ENCODE measurements around the gene CHST5. TPM values are rescaled to one million over a fixed set of nuclear protein-coding genes. Genes with fewer than 3 reads are reported as not detected.

CHST5 gene
- polyA plus RNA-seq, 1 donor from 2014 or later: 2.7 TPM

- no peaks in the 10 kb centered on the region for H3K9me3 ChIP-seq (ENCODE audit: low read length)
- H3K4me3 ChIP-seq (ENCODE audit: low read length): no peak overlapping the region
- H3F3A ChIP-seq (ENCODE audit: insufficient read depth, low read length, poor library complexity, severe bottlenecking): no peaks in the 10 kb centered on the region
- no peaks in the 10 kb centered on the region for H3K79me2 ChIP-seq (replicated peaks; ENCODE audit: insufficient read depth, low read length)
- H4K20me1 ChIP-seq (ENCODE audit: insufficient read depth): no peaks in the 10 kb centered on the region
- no peak overlapping the region for H3K4me2 ChIP-seq (ENCODE audit: low read length)
- no peaks in the 10 kb centered on the region for H3K27me3 ChIP-seq (ENCODE audit: insufficient read depth, low read depth, low read length)
- no peak overlapping the region for H3K27ac ChIP-seq (ENCODE audit: low read length)
- H3K9ac ChIP-seq (ENCODE audit: low read length): no peak overlapping the region
- no peaks in the 10 kb centered on the region for H3K36me3 ChIP-seq (ENCODE audit: insufficient read depth, low read length)
- H3K9me2 ChIP-seq (ENCODE audit: insufficient read depth, low read length): no peaks in the 10 kb centered on the region
- H2AFZ ChIP-seq (ENCODE audit: low read depth, low read length): no peak overlapping the region
- TF ChIP-seq EP300 (conservative IDR thresholded peaks at IDR 0.05; ENCODE audit: poor library complexity, severe bottlenecking) (no peak), MXI1 (conservative IDR thresholded peaks at IDR 0.05; ENCODE audit: poor library complexity, severe bottlenecking) (no peak), POLR2AphosphoS5 (IDR thresholded peaks at IDR 0.05) (no peak), EZH2 (IDR thresholded peaks at IDR 0.05; ENCODE audit: borderline replicate concordance, insufficient read depth, low read length, poor library complexity, severe bottlenecking) (no peak), RAD21 (conservative IDR thresholded peaks at IDR 0.05) (no peak), TAF1 (IDR thresholded peaks at IDR 0.05; ENCODE audit: low read depth) (no peak), CTCF (IDR thresholded peaks at IDR 0.05; ENCODE audit: poor library complexity, severe bottlenecking) (no peak), SMC3 (conservative IDR thresholded peaks at IDR 0.05; ENCODE audit: poor library complexity) (no peak)
- TF ChIP-seq, protein P1, sequence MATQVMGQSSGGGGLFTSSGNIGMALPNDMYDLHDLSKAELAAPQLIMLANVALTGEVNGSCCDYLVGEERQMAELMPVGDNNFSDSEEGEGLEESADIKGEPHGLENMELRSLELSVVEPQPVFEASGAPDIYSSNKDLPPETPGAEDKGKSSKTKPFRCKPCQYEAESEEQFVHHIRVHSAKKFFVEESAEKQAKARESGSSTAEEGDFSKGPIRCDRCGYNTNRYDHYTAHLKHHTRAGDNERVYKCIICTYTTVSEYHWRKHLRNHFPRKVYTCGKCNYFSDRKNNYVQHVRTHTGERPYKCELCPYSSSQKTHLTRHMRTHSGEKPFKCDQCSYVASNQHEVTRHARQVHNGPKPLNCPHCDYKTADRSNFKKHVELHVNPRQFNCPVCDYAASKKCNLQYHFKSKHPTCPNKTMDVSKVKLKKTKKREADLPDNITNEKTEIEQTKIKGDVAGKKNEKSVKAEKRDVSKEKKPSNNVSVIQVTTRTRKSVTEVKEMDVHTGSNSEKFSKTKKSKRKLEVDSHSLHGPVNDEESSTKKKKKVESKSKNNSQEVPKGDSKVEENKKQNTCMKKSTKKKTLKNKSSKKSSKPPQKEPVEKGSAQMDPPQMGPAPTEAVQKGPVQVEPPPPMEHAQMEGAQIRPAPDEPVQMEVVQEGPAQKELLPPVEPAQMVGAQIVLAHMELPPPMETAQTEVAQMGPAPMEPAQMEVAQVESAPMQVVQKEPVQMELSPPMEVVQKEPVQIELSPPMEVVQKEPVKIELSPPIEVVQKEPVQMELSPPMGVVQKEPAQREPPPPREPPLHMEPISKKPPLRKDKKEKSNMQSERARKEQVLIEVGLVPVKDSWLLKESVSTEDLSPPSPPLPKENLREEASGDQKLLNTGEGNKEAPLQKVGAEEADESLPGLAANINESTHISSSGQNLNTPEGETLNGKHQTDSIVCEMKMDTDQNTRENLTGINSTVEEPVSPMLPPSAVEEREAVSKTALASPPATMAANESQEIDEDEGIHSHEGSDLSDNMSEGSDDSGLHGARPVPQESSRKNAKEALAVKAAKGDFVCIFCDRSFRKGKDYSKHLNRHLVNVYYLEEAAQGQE (IDR thresholded peaks at IDR 0.05; ENCODE audit: borderline replicate concordance): no peak
Measured at GRCh38 chr16:75527825-75528299, 8.0 kb downstream of the CHST5 start.

DNA sequence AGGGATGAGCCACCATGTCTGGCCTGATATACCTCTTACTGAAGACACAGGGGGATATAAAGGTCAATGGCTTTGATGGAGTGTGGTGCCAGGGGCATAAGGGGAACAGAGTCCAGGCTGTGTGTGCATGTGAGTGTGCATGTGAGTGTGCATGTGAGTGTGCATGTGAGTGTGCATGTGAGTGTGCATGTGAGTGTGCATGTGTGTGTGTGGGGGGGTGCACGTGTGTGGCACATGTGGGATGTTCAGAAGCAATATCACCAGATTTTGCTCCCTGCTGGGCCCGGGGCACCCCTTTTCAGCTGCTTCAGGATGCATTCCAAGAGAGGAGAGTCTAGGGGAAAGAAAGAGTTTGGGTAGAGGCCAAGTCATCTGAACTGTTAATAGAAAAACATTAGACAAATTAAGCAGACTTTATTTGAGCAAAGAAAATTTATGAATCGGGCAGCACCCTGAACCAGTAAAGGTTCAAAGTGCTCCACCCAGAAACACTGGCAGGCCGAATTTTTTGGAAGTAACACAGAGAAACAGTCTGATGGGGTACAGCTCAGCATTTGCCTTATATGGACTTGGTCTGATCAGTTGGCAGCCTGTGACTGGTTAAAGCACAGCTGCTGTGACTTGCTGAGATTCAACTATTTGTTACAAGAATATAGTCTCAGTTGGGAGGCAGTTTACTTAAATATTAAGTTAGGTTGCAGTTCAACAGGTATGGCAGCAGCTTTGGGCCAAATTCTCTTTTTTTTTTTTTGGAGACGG is 9.7 kb downstream of the CHST5 start:
- H3K4me3 ChIP-seq (ENCODE audit: low read length): no peak overlapping the region
- no peak overlapping the region for H2AFZ ChIP-seq (ENCODE audit: low read depth, low read length)
- no peak overlapping the region for H3K27ac ChIP-seq (ENCODE audit: low read length)
- H4K20me1 ChIP-seq (ENCODE audit: insufficient read depth): no peaks in the 10 kb centered on the region
- H3K27me3 ChIP-seq (ENCODE audit: insufficient read depth, low read depth, low read length): no peaks in the 10 kb centered on the region
- TF ChIP-seq POLR2AphosphoS5 (IDR thresholded peaks at IDR 0.05) (no peak), TAF1 (IDR thresholded peaks at IDR 0.05; ENCODE audit: low read depth) (no peak), SMC3 (conservative IDR thresholded peaks at IDR 0.05; ENCODE audit: poor library complexity) (no peak), EZH2 (IDR thresholded peaks at IDR 0.05; ENCODE audit: borderline replicate concordance, insufficient read depth, low read length, poor library complexity, severe bottlenecking) (no peak), MXI1 (conservative IDR thresholded peaks at IDR 0.05; ENCODE audit: poor library complexity, severe bottlenecking) (no peak), EP300 (conservative IDR thresholded peaks at IDR 0.05; ENCODE audit: poor library complexity, severe bottlenecking) (no peak), RAD21 (conservative IDR thresholded peaks at IDR 0.05) (no peak), CTCF (IDR thresholded peaks at IDR 0.05; ENCODE audit: poor library complexity, severe bottlenecking) (no peak)
- TF ChIP-seq, protein P1 (IDR thresholded peaks at IDR 0.05; ENCODE audit: borderline replicate concordance): no peak
- no peak overlapping the region for H3K9ac ChIP-seq (ENCODE audit: low read length)
- H3K4me2 ChIP-seq (ENCODE audit: low read length): no peak overlapping the region
- H3K79me2 ChIP-seq (replicated peaks; ENCODE audit: insufficient read depth, low read length): no peaks in the 10 kb centered on the region
- H3F3A ChIP-seq (ENCODE audit: insufficient read depth, low read length, poor library complexity, severe bottlenecking): no peaks in the 10 kb centered on the region
- H3K9me2 ChIP-seq (ENCODE audit: insufficient read depth, low read length): no peaks in the 10 kb centered on the region
- H3K36me3 ChIP-seq (ENCODE audit: insufficient read depth, low read length): no peaks in the 10 kb centered on the region
- no peaks in the 10 kb centered on the region for H3K9me3 ChIP-seq (ENCODE audit: low read length)

All from neural cell (in vitro differentiated cells).